IPS-NIHi7 (cell line): ENCODE data around the gene MAGEB6B.
"Not testable (repeated sequence)": the region's sequence is repeated elsewhere in the genome, so short reads cannot be mapped to it uniquely, and the experiment has no call there.

Source experiments
- DNase-seq: peaks from one replicate; pipeline ENCODE4 v3.0.0; 2012; ENCODE audit warnings: mixed read lengths; ENCODE audit errors: extremely low spot score

Gene MAGEB6B, protein sequence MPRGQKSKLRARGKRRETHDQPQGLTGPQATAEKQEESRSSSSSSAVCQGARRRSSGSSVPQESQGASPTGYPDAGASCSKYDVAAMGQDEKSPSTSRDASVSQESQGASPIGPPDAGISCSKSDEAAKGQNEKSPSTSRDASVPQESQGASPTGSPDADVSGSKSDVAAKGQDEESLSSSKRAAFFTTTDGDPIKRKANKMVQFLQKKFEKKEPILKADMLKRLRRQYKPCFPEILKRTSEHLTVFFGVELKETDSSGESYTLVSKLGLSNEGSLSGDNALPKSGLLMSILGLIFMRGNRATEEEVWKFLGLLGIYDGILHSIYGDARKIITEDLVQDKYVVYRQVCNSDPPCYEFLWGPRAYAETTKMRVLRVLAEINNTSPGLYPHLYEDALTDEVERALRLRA

GRCh38 chrX:26160301-26160700, at the start of gene MAGEB6B:
Gene MAGEB6B, plus strand, starts transcription at chrX:26160601. Its CDS starts 0 bp downstream, at chrX:26160601.
- DNase-seq, result no peak

GRCh38 chrX:26138274-26138673, 22.1 kb upstream of the MAGEB6B start, which contains the start of gene MAGEB18:
Gene MAGEB18, plus strand, starts transcription at chrX:26138343. Its CDS starts 643 bp downstream, at chrX:26138986.
- no peak for DNase-seq

DNA sequence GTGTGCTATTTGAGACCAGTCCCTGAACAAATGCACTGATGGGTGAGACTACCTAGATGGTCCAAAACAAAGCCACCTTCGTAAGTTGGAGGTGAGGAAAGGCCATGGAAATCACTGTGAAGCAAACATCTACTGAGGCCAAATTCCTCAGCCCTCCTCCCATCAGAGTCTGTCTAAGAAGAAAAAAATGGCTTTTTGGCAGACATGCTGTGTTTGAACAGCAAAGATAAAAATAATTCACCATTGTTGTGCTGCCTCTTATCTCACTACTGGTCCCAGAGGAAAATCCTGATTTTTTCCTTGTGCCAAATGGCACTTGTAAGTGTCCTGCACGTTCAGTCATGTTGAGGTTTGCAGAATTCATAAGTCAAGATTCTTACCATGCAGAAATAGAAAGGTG, 14.4 kb upstream of the MAGEB6B start:
- no peak for DNase-seq

GRCh38 chrX:26192204-26192603, 31.8 kb downstream of the MAGEB6B start, which contains the start of gene MAGEB6:
Gene MAGEB6, plus strand, starts transcription at chrX:26192440. Its CDS starts 1,407 bp downstream, at chrX:26193847.
- peak; percentile 18 for DNase-seq

- DNase-seq, result no peak
Observed at GRCh38 chrX:26203561-26203960, 43.2 kb downstream of the MAGEB6B start.

DNA sequence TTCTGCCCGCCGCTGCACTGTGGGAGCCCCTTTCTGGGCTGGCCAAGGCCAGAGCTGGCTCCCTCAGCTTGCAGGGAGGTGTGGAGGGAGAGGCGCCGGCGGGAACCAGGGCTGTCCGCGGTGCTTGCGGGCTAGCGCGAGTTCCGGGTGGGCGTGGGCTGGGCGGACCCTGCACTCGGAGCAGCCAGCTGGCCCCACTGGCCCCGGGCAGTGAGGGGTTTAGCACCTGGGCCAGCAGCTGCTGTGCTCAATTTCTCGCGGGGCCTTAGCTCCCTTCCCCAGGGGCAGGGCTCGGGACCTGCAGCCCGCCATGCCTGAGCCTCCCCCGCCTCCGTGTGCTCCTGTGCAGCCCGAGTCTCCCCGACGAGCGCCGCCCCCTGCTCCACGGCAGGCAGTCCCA, 44.3 kb downstream of the MAGEB6B start:
- not testable (repeated sequence) for DNase-seq

DNA sequence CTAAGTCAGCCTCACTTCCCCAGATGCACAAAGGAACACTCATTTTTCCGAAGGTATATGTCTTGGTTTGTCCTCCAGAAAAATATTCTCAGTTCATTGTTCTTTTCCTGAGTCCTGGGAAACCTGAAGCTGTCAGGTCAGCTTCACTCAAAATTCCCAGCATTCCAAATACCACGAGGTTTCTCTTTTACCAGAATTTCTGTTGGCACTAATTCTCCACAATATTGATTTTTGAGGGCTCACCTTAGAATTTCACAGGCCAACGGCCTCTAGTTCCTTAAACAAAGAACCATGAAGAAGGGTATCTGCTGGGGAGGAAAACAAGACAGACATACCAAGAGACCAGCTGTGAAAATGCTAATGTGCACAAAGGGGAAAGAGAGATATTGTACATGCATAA, 47.6 kb downstream of the MAGEB6B start:
- DNase-seq, result no peak
